Measurements from ENCODE around the gene GOLIM4.
"Not testable (repeated sequence)": the region's sequence is repeated elsewhere in the genome, so short reads cannot be mapped to it uniquely, and the experiment has no call there.

The GOLIM4 gene

DNA sequence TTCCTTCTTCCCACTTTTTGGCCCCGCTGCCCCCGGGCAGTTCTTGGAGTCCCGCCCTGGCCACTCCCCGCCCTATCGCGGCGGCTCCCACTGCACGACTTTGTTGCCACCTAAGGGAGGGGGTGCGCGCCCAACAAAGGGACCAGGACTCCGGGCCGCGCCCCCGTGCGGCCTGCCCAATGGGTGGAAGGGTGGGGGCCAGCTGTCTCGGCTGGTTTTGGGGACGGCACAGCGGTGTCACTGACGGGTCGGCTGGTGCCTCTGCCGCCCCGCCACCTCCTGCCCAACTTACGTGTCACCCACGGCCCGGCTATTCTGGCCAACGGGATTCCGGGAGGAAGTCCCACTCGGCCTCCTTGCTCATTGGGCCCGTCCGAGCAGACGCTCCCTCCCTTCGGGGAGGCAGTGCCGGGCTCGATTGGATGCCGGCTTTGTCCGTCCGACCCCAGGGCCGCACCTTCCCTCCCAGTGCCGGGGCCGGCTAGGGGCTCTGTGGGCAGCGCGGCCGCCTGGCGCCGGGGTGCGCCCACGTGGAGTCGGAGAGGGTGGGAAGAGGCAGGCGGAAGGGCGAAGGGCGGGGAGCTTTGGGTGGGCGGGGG, at the start of gene GOLIM4:
Gene GOLIM4 (minus strand): TSS at position 314 of the 599 bp plus-strand sequence. CDS start 639 bp downstream, outside the sequence.
- peak; percentile 96 for DNase-seq (ENCODE audit: low read depth)

DNA sequence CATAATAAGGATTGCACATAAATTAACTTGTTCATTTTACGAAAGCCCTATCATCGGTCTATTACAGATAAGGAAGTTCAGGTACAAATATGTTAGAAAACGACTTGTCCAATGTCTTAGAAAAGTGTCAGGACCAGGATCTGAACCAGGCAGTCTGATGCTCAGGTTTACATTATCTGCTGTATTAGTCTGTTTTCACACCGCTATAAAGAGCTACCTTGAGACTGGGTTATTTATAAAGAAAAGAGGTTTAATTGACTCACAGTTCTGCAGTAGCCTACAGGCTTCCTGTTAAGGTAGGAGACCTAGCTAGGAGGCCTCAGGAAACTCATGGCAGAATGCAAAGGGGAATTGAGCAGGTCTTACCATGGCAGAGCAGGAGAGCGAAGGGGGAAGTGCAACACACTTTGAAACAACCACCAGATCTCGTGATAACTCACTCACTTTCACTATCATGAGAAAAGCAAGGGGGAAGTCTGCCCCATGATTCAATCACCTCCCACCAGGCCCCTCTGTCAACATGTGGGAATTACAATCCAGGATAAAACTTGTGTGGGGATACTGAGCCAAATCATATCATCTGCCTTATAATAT, 45.8 kb upstream of the GOLIM4 start:
- no peak for DNase-seq (ENCODE audit: low read depth)

GRCh38 chr3:168139947-168140346, 44.2 kb upstream of the GOLIM4 start:
- DNase-seq (ENCODE audit: low read depth), result no peak

GRCh38 chr3:168138421-168138820, 42.7 kb upstream of the GOLIM4 start:
- DNase-seq (ENCODE audit: low read depth), result no peak

DNA sequence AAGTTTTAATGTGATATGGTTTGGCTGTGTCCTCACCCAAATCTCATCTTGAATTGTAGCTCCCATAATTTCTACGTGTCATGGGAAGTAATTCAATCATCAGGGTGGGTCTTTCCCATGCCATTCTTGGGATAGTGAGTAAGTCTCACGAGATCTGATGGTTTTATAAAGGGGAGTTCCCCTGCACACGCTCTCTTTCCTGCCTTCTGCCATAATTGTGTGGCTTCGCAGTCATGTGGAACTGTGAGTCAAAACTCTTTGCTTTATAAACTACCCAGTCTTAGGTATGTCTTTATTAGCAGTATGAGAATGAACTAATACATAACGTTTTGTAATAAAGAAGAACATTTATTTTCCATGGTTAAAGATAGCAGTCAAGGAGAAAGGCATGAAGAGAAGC, 39.2 kb upstream of the GOLIM4 start:
- peak; percentile 45 for DNase-seq (ENCODE audit: low read depth)

- not testable (repeated sequence) for DNase-seq (ENCODE audit: low read depth)
These were observed 34.5 kb upstream of the GOLIM4 start for GRCh38 chr3:168130250-168130649.

GRCh38 chr3:168128463-168128862, 32.7 kb upstream of the GOLIM4 start:
- DNase-seq (ENCODE audit: low read depth), result not testable (repeated sequence)

DNA sequence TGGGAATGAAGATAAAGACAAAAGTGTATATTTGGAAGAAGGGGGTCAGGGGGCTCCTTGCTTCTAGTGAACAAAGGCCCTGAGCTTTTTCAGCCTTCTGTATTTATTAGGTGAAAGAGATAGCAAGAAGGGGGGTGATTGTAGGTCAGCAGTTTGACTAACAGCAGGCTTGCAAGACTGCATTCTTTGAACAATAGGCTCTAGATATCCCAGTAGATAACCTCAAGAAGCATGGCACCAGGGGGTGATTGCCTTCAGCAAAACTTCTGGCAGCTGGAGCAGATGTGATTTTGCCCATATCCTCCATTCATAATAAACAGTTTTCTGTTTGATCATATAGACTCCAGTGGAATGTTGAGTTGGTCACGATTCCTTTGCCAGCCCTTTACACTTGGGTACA, 31.7 kb upstream of the GOLIM4 start:
- DNase-seq (ENCODE audit: low read depth), result no peak

- DNase-seq (ENCODE audit: low read depth), result no peak
These were observed 29.1 kb upstream of the GOLIM4 start for GRCh38 chr3:168124791-168125190.

- DNase-seq (ENCODE audit: low read depth), result no peak
These were observed 28.6 kb upstream of the GOLIM4 start for GRCh38 chr3:168124291-168124690.

GRCh38 chr3:168123201-168124176, 27.8 kb upstream of the GOLIM4 start:
- peak; percentile 77 for DNase-seq (ENCODE audit: low read depth)

GRCh38 chr3:168121184-168122017, 25.7 kb upstream of the GOLIM4 start:
- DNase-seq (ENCODE audit: low read depth), result peak; percentile 37

- no peak for DNase-seq (ENCODE audit: low read depth)
These were observed 22.2 kb upstream of the GOLIM4 start for GRCh38 chr3:168117853-168118313.

DNA sequence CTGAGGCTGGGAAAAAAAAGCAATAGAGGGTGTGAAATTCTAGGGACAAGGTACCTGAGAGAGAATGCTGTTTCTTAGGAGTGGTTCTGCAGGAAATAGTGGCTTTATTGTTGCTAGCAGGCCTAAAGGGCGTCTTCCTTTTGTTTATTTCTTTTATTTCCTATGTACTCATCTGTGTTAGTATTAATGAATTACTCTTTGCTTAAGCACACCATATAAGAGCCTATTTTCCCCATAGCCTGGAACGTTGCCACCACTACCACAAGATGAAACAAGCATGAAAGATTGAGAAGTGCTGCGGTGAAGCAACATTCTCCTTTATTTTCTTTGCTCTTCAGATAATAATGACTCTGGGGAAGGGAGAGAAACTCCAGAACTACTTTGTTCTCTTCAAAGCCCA, 21.3 kb upstream of the GOLIM4 start:
- DNase-seq (ENCODE audit: low read depth), result no peak

GRCh38 chr3:168116279-168116678, 20.6 kb upstream of the GOLIM4 start:
- DNase-seq (ENCODE audit: low read depth), result peak; percentile 92

- no peak for DNase-seq (ENCODE audit: low read depth)
These were observed 18.1 kb upstream of the GOLIM4 start for GRCh38 chr3:168113848-168114247.

DNA sequence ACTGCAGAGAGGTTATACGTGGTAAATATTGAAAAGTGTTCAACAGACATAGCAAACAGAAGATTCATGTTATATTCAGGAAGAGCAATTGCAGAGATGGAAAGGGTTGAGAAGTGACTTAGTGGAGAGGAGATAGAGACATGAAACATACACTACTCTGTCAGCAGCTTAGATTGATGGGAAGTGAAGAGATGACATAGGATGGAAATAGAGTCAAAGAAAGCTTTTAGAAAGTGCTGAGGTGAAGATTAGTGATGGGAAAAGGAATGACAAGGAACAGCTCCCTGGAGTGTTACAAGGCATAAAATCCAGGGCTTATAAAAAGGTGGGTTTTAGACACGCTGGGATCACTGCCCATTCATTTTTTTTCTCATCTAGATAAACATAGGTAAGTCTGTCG, 17.2 kb upstream of the GOLIM4 start:
- no peak for DNase-seq (ENCODE audit: low read depth)

DNA sequence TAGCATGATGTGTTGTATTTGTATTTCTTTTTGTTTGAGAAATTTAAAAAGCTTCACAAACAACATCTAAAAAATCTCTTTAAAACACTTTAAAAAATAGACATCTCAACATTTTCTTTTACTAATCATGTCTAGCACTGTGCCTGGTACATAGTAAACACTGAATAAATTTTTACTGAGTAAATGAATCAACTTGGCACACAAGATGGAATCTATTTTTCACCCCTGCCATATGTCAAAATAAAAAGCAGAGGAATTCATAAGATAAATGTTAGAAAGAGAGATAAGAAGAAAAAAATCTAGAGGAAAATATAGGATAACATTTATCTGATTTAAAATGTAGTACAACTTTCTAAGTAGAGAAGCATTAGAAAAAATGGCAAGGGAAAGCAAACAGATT, 8.6 kb upstream of the GOLIM4 start:
- DNase-seq (ENCODE audit: low read depth), result no peak

- DNase-seq (ENCODE audit: low read depth), result no peak
These were observed 7.1 kb upstream of the GOLIM4 start for GRCh38 chr3:168102735-168103410.

DNA sequence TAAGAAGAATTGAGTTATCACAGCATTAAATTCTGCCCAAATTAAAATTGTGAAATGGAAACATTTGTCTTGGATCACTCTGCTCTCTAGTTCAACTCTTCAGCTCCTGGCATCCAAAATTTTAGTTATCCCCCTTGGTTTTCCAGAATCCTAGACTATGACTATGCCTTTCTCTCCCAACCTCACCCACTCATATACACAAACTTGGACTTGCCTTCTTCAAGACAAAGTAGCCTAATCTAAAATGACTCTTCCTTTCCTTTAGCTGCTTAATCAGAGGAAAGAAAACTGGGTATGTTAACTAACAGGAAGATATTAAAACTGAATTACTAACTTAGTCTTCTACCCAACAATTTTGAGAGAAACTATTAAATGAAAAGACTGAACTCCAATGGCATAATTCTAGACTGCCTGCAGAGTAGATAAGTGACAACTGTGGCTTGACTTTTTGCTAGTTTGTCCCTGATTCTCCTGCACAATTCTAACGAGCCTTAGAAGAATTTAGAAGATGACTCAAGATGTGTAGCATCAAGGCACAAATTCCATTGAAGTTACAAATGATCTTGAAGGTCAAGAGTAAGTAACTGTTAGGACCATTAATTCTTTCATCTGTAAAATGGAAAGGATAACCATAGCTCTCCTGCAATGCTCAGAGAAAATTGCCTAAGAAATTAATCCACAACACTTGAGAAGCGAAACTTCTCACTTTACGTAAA, 5.2 kb upstream of the GOLIM4 start:
- peak; percentile 59 for DNase-seq (ENCODE audit: low read depth)

DNA sequence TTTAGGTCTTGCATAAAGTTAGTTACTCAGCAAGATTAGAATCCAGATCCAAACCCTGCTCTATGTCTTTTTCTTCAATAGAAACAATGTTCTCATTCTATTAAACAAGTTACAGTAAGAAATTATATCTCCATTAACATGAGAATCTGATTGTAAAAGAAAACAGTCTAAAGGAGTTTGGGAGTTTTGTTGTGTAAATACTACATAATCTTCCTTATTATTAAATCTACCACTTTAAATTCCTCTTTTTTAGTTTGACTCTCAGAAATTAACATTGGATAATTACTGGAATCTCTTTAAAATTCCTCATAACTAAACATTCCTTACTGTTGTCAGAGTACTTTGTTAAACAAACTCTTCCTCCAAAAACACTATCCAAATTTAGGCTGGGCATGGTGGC, 1.7 kb upstream of the GOLIM4 start:
- DNase-seq (ENCODE audit: low read depth), result no peak
